HCT116 (cell line): ENCODE measurements around the gene TSPAN11. TPM values are rescaled to one million over a fixed set of nuclear protein-coding genes. Genes with fewer than 3 reads are reported as not detected.

ENCODE experiments used
- ATAC-seq: fragments of 200-7000 bp; cut with Tn5 transposase; 2 replicates; pipeline ENCODE4 v1.9.1; 2020; ENCODE audit warnings: mild to moderate bottlenecking, moderate library complexity
- BruUV-seq: library from RNA; stranded (reverse); fragments of 400-500 nt; replicated peaks from 2 replicates; lab custom pipeline; 2021; lab: Mats Ljungman, UMichigan
- CTCF ChIA-PET: fragments of 300-600 bp; sonication (Branson Sonifier 250); formaldehyde crosslinking; loops from one replicate; lab custom pipeline; 2021; ENCODE audit warnings: antibody characterized with exemption; lab: Charles Lee
- POLR2A ChIA-PET: fragments of 300-600, 350-600 bp; sonication (Branson Sonifier 250); formaldehyde crosslinking; loops from one replicate; lab custom pipeline; 2021; ENCODE audit warnings: antibody characterized with exemption; lab: Charles Lee
- RAD21 ChIA-PET, 2 experiments: fragments of 300-600 bp; sonication (Branson Sonifier 250); formaldehyde crosslinking; loops; one replicate each; lab custom pipeline; 2023; ENCODE audit warnings: low total read pairs in 2 of 2; ENCODE audit not compliant: uncharacterized antibody in 2 of 2, unreplicated experiment in 2 of 2, low non-redundant PET in 1 of 2; lab: Charles Lee
- DNase-seq: peaks from one replicate; pipeline ENCODE4 v3.0.0-alpha.2; 2010; ENCODE audit warnings: low read depth, low spot score
- H2AFZ ChIP-seq: fragments of 200-600 bp; shearing (Covaris generic), sonication (generic); 2 replicates; pipeline ENCODE4 v1.6.1; 2017; ENCODE audit warnings: low read depth, mixed run types, mixed read lengths, antibody characterized with exemption, low read length; ENCODE audit not compliant: poor library complexity, severe bottlenecking
- H3K27ac ChIP-seq: 2 replicates; pipeline ENCODE4 v1.5.1; 2012; ENCODE audit warnings: low read depth, low read length
- H3K27me3 ChIP-seq: fragments of 200-600 bp; sonication (generic); 2 replicates; pipeline ENCODE4 v1.6.1; 2016; ENCODE audit warnings: mixed run types, low read length, mixed read lengths; ENCODE audit not compliant: insufficient read depth
- H3K36me3 ChIP-seq, 2 experiments: fragments of 200-500 bp in 1 of 2; fragments of 200-600 bp in 1 of 2; sonication (Bioruptor generic) in 1 of 2; sonication (generic) in 1 of 2; 2 replicates each; pipeline versions ENCODE4 v1.5.1 to v1.6.1; 2014 to 2016; ENCODE audit warnings: low read length in 2 of 2, inconsistent platforms in 1 of 2, mixed read lengths in 1 of 2, mixed run types in 1 of 2; ENCODE audit not compliant: insufficient read depth in 2 of 2, control insufficient read depth in 1 of 2
- H3K4me1 ChIP-seq, 2 experiments: fragments of 200-600 bp in 1 of 2; sonication (generic) in 1 of 2; 2 replicates each; pipeline versions ENCODE4 v1.5.1 to v1.6.1; 2012 to 2017; ENCODE audit warnings: low read length in 2 of 2, inconsistent platforms in 1 of 2, mild to moderate bottlenecking in 1 of 2, mixed read lengths in 1 of 2, mixed run types in 1 of 2, moderate library complexity in 1 of 2; ENCODE audit not compliant: insufficient read depth in 2 of 2, control insufficient read depth in 1 of 2
- H3K4me2 ChIP-seq: fragments of 200-600 bp; sonication (generic); 2 replicates; pipeline ENCODE4 v1.6.1; 2017; ENCODE audit warnings: mixed run types, low read length, mixed read lengths
- H3K4me3 ChIP-seq, 2 experiments: fragments of 200-600 bp in 1 of 2; sonication (generic) in 1 of 2; replicated peaks in 1 of 2; 2 replicates each; pipeline ENCODE4 v1.5.1; 2011 to 2016; ENCODE audit warnings: low read length in 2 of 2, control low read depth in 1 of 2, low read depth in 1 of 2, mild to moderate bottlenecking in 1 of 2, mixed read lengths in 1 of 2, mixed run types in 1 of 2
- H3K79me2 ChIP-seq: fragments of 200-600 bp; sonication (generic); 2 replicates; pipeline ENCODE4 v1.6.1; 2017; ENCODE audit warnings: mild to moderate bottlenecking, mixed run types, low read length, moderate library complexity, mixed read lengths; ENCODE audit not compliant: insufficient read depth
- H3K9ac ChIP-seq: fragments of 200-600 bp; sonication (generic); 2 replicates; pipeline ENCODE4 v1.6.1; 2016; ENCODE audit warnings: low read length, mixed read lengths
- H3K9me2 ChIP-seq: fragments of 200-600 bp; sonication (generic), shearing (Covaris generic); 2 replicates; pipeline ENCODE4 v1.6.1; 2017; ENCODE audit warnings: mixed run types, mild to moderate bottlenecking, moderate library complexity; ENCODE audit not compliant: insufficient read depth
- H3K9me3 ChIP-seq, 2 experiments: fragments of 200-500 bp in 1 of 2; fragments of 200-600 bp in 1 of 2; sonication (Bioruptor generic) in 1 of 2; sonication (generic) in 1 of 2; 2 replicates each; pipeline ENCODE4 v1.6.1; 2014 to 2017; ENCODE audit warnings: low read length in 2 of 2, mixed read lengths in 2 of 2, inconsistent platforms in 1 of 2, low read depth in 1 of 2, mild to moderate bottlenecking in 1 of 2, mixed run types in 1 of 2, moderate library complexity in 1 of 2; ENCODE audit not compliant: control insufficient read depth in 1 of 2, insufficient read depth in 1 of 2
- H4K20me1 ChIP-seq: fragments of 200-600 bp; sonication (generic), shearing (Covaris generic); 2 replicates; pipeline ENCODE4 v1.6.1; 2017; ENCODE audit warnings: mixed run types, mild to moderate bottlenecking, moderate library complexity; ENCODE audit not compliant: insufficient read depth
- CBX3 ChIP-seq: IDR thresholded peaks from 2 replicates; pipeline ENCODE4 v1.6.1; 2012; ENCODE audit warnings: low read depth
- CEBPB ChIP-seq: IDR thresholded peaks from 2 replicates; pipeline ENCODE4 v1.6.1; 2012; ENCODE audit warnings: low read depth
- JUND ChIP-seq: IDR thresholded peaks from 2 replicates; pipeline ENCODE4 v1.6.1; 2012
- MAX ChIP-seq: IDR thresholded peaks from 2 replicates; pipeline ENCODE4 v1.6.1; 2012
- POLR2AphosphoS5 ChIP-seq: IDR thresholded peaks from 2 replicates; pipeline ENCODE4 v1.6.1; 2011; ENCODE audit warnings: mild to moderate bottlenecking, low read depth, low read length, moderate library complexity
- SIN3A ChIP-seq: IDR thresholded peaks from 2 replicates; pipeline ENCODE4 v1.6.1; 2012; ENCODE audit warnings: low read depth
- SP1 ChIP-seq: IDR thresholded peaks from 2 replicates; pipeline ENCODE4 v1.6.1; 2012; ENCODE audit warnings: low read depth
- YY1 ChIP-seq: IDR thresholded peaks from 2 replicates; pipeline ENCODE4 v1.6.1; 2011; ENCODE audit warnings: low read length, low read depth, moderate library complexity, mild to moderate bottlenecking; ENCODE audit not compliant: insufficient replicate concordance; ENCODE audit errors: extremely low read depth
- intact Hi-C: fragments of 100-400 bp; cut with micrococcal nuclease; formaldehyde crosslinking; loops from 2 replicates; pipeline ENCODE4 v1.10.0; 2022
- total RNA-seq: library from RNA; stranded (reverse); gene quantifications from one replicate; pipeline ENCODE4 v1.2.1, GENCODE V29; 2021; ENCODE audit not compliant: unreplicated experiment
- TF ChIP-seq, protein P1 (sequence below): IDR thresholded peaks from 2 replicates; pipeline ENCODE4 v1.6.1; 2012; ENCODE audit warnings: low read depth
- TF ChIP-seq, protein P2 (sequence below): IDR thresholded peaks from 2 replicates; pipeline ENCODE4 v1.6.1; 2011; ENCODE audit warnings: mild to moderate bottlenecking, low read length, moderate library complexity; ENCODE audit not compliant: insufficient replicate concordance; ENCODE audit errors: extremely low read depth

The TSPAN11 gene
- total RNA-seq, 1 experiment from 2014 or later = not detected

GRCh38 chr12:31001581-31002360 is 75.2 kb downstream of the TSPAN11 start:
- H3K4me1 ChIP-seq = peaks cover 6 to 22% of the 10 kb centered on the region in 2 experiments
- H3K9me2 ChIP-seq = no peaks in the 10 kb centered on the region
- DNase-seq (no peak), ATAC-seq (no peak)
- intact Hi-C loops = no loop called here
- no TSS peak for BruUV-seq
- H3K27me3 ChIP-seq = no peaks in the 10 kb centered on the region
- H3K4me2 ChIP-seq = no peak overlapping the region
- H3K9me3 ChIP-seq = no peaks in the 10 kb centered on the region
- H3K36me3 ChIP-seq = no peaks in the 10 kb centered on the region
- ChIA-PET CTCF (no interaction called here), RAD21 (no interaction called here), POLR2A (no interaction called here)
- H2AFZ ChIP-seq = no peak overlapping the region
- no peaks in the 10 kb centered on the region for H3K79me2 ChIP-seq
- TF ChIP-seq SP1 (no peak), MAX (no peak), YY1 (no peak), POLR2AphosphoS5 (no peak), SIN3A (no peak), CEBPB (no peak), JUND (no peak), CBX3 (no peak)
- TF ChIP-seq, protein P1, sequence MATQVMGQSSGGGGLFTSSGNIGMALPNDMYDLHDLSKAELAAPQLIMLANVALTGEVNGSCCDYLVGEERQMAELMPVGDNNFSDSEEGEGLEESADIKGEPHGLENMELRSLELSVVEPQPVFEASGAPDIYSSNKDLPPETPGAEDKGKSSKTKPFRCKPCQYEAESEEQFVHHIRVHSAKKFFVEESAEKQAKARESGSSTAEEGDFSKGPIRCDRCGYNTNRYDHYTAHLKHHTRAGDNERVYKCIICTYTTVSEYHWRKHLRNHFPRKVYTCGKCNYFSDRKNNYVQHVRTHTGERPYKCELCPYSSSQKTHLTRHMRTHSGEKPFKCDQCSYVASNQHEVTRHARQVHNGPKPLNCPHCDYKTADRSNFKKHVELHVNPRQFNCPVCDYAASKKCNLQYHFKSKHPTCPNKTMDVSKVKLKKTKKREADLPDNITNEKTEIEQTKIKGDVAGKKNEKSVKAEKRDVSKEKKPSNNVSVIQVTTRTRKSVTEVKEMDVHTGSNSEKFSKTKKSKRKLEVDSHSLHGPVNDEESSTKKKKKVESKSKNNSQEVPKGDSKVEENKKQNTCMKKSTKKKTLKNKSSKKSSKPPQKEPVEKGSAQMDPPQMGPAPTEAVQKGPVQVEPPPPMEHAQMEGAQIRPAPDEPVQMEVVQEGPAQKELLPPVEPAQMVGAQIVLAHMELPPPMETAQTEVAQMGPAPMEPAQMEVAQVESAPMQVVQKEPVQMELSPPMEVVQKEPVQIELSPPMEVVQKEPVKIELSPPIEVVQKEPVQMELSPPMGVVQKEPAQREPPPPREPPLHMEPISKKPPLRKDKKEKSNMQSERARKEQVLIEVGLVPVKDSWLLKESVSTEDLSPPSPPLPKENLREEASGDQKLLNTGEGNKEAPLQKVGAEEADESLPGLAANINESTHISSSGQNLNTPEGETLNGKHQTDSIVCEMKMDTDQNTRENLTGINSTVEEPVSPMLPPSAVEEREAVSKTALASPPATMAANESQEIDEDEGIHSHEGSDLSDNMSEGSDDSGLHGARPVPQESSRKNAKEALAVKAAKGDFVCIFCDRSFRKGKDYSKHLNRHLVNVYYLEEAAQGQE = no peak
- TF ChIP-seq, protein P2, sequence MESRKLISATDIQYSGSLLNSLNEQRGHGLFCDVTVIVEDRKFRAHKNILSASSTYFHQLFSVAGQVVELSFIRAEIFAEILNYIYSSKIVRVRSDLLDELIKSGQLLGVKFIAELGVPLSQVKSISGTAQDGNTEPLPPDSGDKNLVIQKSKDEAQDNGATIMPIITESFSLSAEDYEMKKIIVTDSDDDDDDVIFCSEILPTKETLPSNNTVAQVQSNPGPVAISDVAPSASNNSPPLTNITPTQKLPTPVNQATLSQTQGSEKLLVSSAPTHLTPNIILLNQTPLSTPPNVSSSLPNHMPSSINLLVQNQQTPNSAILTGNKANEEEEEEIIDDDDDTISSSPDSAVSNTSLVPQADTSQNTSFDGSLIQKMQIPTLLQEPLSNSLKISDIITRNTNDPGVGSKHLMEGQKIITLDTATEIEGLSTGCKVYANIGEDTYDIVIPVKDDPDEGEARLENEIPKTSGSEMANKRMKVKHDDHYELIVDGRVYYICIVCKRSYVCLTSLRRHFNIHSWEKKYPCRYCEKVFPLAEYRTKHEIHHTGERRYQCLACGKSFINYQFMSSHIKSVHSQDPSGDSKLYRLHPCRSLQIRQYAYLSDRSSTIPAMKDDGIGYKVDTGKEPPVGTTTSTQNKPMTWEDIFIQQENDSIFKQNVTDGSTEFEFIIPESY = no peak
- H3K9ac ChIP-seq = no peak overlapping the region
- H3K4me3 ChIP-seq = no peak overlapping the region
- H3K27ac ChIP-seq = no peak overlapping the region
- H4K20me1 ChIP-seq = no peaks in the 10 kb centered on the region
